Measurements from ENCODE around the gene LGALS3BP.

LGALS3BP gene

DNA sequence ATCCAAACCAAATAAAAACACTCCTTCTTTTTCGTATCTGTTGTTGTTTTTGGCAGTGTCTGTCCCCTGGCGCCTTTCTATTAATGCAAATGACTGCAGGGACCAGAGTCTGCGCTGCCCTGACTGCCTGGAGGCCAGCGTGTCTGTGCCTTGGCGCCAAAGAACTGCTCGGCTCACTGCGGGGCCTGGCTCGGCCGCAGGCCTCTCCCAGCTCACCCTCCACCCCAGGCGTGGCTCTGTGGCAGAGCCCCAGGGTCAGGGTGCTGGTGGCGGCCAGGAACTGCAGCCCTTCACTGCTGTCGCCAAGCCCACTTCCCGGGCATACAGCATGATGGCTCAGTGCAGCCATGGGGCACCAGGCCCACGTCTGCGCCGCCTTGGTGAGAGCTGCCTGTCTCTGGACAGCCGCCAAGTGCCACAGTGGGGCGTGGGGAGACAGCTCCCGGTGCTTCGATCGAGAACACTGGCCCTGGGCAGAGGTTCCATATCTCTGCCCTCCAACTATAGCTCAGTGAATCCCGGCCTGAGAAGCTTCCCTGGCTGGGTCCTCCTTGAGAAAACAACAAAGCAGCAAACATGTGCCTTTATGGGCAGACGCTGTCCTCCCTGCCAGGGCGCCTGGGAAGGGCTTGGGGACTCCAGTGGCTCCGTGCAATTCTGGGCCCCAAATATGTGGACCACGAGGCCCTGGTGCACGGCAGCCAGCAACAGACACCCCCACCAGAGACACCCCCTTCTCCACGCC, 18.8 kb upstream of the LGALS3BP start:
- Histone ChIP-seq H3K36me3 (ENCODE audit: insufficient read depth, low read length) (peaks cover 3% of the 10 kb centered on the region; the same call in 1 of the 2 replicates), H3K9ac (ENCODE audit: low read depth, low read length) (no peak overlapping the region), H3K4me1 (ENCODE audit: insufficient read depth, low read length) (no peaks in the 10 kb centered on the region), H3K9me3 (ENCODE audit: control insufficient read depth, insufficient read depth, low read length) (no peaks in the 10 kb centered on the region)

DNA sequence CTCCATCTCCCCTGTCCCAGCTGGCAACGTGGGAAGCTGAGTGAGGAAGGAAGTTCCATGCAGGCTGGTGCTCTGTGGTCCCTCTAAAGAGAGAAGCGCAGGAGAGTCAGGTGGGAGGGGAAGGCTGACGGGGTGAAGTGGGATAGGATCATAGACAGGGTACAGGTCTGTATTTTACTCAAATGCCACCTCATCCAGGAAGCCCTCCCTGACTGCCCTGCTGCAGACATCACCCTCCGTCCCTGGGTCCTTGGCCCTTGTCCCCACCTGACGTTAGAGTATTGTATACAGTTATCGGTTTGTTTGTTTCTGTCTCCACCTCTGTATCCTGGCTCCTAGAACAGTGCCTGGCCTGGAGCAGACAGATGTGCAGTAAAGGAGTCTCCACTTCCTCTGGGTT, 18.2 kb upstream of the LGALS3BP start:
- H3K36me3 ChIP-seq (ENCODE audit: insufficient read depth, low read length): peaks cover 3% of the 10 kb centered on the region; the same call in 1 of the 2 replicates
- H3K9ac ChIP-seq (ENCODE audit: low read depth, low read length): no peak overlapping the region
- H3K4me1 ChIP-seq (ENCODE audit: insufficient read depth, low read length): no peaks in the 10 kb centered on the region
- no peaks in the 10 kb centered on the region for H3K9me3 ChIP-seq (ENCODE audit: control insufficient read depth, insufficient read depth, low read length)

DNA sequence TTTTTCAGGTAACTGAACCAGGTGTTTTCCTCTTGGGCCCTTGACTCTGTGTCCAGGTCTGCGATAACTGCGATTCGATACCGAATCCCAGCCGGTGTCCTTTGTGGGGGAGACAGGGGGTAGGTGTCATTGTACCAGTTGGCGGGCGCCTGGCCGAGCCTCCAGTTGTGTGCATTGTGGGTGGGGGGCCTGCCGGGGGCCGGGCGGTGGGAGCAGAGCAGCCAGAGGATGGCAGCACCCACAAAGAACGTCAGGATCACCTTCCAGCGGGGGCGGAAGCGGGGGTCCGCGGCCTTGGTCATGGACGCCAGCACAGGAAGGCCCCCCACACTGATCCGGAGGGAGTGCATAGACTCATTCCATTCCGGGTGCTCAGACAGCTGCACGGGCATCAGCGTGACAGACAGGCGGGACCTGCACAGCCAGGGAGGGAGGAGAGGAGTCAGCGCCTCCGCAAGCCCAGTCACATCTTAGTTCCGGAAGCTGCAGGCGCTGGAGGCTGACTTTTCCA, 17.6 kb upstream of the LGALS3BP start:
- Histone ChIP-seq H3K9ac (ENCODE audit: low read depth, low read length) (no peak overlapping the region), H3K36me3 (ENCODE audit: insufficient read depth, low read length) (peaks cover 3% of the 10 kb centered on the region; the same call in 1 of the 2 replicates), H3K4me1 (ENCODE audit: insufficient read depth, low read length) (no peaks in the 10 kb centered on the region), H3K9me3 (ENCODE audit: control insufficient read depth, insufficient read depth, low read length) (no peaks in the 10 kb centered on the region)

DNA sequence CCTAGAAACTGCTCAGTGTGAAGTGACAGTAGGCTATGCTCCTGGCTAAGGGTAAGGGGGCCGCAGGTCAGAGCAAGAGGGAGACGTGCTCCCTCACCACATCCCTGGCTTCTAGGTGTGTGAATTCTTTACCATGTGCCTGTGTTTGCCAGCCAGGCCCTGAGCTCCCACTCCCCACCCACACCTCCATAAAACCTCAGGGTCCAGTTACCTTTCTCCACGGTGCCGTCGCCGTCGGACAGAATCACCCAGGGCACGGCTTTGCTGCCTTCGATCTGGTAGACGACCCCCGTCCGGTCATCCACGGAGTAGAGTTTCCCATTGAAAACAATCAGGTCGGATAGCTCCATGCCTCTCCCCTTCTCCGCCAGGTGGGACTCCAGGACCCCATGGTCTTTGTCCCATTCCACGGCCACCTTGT, 17.1 kb upstream of the LGALS3BP start:
- Histone ChIP-seq H3K36me3 (ENCODE audit: insufficient read depth, low read length) (peaks cover 3% of the 10 kb centered on the region; the same call in 1 of the 2 replicates), H3K9ac (ENCODE audit: low read depth, low read length) (no peak overlapping the region), H3K9me3 (ENCODE audit: control insufficient read depth, insufficient read depth, low read length) (no peaks in the 10 kb centered on the region), H3K4me1 (ENCODE audit: insufficient read depth, low read length) (no peaks in the 10 kb centered on the region)

DNA sequence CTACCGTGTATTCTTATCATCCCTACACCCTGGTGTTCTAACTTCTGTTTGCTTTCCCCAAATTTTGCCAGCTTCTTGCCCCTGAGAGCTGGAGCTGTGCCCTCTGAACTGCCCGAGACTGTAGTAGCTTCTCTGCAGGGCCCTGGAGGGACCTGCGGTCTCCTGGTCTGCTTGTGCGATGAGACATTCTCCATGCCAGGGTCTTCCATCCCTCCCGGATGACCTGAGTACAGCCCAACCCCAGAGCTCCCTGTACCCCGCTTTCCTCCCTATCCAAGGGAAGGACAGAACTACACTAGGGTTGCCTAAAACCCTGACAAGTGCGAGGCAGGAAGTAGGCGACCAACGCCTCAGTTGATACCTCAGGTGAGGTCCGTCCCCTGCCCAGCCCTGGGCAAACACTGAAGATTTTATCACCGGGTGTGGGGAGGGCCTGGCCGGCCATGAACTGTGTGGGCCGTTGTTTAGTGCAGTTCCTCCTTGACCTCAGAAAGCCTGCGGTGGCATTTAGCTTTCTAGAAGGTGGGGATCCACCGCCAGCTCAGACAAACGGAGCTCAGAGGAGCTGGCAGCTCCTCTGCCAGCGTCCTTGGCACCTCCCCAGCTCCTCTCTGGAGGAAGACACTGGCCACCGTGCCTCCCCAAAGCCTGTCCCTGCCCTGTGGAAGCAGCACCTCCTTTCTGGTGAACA, 16.2 kb upstream of the LGALS3BP start:
- peaks cover 3% of the 10 kb centered on the region; the same call in 1 of the 2 replicates for H3K36me3 ChIP-seq (ENCODE audit: insufficient read depth, low read length)
- no peaks in the 10 kb centered on the region for H3K9me3 ChIP-seq (ENCODE audit: control insufficient read depth, insufficient read depth, low read length)
- H3K4me1 ChIP-seq (ENCODE audit: insufficient read depth, low read length): no peaks in the 10 kb centered on the region
- H3K9ac ChIP-seq (ENCODE audit: low read depth, low read length): no peak overlapping the region

DNA sequence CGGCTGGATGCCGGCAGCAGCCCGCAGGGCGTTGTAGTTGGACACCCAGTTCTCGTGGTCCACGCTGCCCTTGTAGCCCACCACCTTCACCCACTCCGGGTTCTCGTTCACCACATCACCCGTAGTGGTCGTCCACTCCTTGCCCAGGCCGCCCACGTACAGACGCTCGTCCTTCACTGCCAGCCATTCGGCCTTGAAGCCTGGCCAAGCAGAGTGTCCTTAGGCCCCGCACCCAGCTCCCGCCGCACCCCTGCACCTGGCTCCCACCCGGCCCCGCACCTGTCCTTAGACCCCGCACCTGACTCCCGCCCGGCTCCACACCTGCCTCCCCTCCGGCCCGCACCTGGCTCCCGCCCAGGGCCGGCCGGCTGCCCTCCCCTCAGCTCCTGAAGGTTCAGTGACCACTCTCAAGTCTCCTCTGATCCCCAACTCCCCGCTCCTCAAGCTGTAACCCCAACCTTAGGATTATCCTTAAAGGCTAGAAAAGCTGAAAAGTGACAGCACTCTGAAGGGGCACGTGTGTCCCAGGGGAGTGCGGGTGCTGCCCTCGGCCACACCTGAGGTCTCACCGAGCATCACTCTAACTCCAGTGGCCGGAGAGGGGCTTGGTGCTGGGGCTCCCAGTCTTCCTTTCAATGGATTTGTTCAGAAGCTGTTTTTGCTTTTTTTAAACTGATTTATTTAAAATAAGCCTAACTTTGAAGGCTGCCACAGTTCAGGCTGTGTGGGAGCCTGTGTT, 15.5 kb upstream of the LGALS3BP start:
- Histone ChIP-seq H3K36me3 (ENCODE audit: insufficient read depth, low read length) (peaks cover 3% of the 10 kb centered on the region; the same call in 1 of the 2 replicates), H3K4me1 (ENCODE audit: insufficient read depth, low read length) (no peaks in the 10 kb centered on the region), H3K9ac (ENCODE audit: low read depth, low read length) (no peak overlapping the region), H3K9me3 (ENCODE audit: control insufficient read depth, insufficient read depth, low read length) (no peaks in the 10 kb centered on the region)

DNA sequence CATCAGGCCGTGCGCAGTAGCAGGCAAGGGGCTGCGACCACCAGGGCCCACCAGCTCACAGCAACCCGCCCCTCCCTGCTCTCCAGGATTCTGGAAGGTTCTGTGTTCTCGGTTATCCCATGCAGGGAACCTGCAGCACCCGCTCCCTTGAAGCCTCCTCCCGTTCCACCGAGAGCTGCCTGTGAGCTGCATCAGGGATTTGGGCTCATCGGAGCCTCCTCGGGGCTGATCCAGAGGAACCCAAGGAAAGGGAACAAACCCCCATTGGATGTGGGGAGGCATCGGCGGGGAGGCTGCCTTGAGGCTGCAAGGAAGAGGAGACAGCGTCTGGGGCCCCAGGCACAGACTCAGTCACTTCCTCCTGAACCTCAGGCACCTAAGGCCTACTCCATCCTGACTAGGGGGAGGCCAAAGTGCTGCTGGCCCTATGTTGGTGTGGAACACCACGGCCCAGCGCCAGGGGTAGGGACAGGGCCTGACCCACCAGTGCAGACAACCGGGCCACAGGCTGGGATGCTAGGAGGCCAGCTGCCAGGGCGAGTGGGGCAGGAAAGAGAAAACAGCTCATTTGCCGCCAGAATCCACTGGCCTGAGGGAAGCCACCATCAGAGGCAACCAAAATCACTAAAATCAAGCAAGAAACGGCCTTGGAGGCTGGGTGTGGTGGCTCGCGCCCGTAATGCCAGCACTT, 14.4 kb upstream of the LGALS3BP start:
- Histone ChIP-seq H3K36me3 (ENCODE audit: insufficient read depth, low read length) (peaks cover 3% of the 10 kb centered on the region; the same call in 1 of the 2 replicates), H3K9ac (ENCODE audit: low read depth, low read length) (no peak overlapping the region), H3K9me3 (ENCODE audit: control insufficient read depth, insufficient read depth, low read length) (no peaks in the 10 kb centered on the region), H3K4me1 (ENCODE audit: insufficient read depth, low read length) (no peaks in the 10 kb centered on the region)

DNA sequence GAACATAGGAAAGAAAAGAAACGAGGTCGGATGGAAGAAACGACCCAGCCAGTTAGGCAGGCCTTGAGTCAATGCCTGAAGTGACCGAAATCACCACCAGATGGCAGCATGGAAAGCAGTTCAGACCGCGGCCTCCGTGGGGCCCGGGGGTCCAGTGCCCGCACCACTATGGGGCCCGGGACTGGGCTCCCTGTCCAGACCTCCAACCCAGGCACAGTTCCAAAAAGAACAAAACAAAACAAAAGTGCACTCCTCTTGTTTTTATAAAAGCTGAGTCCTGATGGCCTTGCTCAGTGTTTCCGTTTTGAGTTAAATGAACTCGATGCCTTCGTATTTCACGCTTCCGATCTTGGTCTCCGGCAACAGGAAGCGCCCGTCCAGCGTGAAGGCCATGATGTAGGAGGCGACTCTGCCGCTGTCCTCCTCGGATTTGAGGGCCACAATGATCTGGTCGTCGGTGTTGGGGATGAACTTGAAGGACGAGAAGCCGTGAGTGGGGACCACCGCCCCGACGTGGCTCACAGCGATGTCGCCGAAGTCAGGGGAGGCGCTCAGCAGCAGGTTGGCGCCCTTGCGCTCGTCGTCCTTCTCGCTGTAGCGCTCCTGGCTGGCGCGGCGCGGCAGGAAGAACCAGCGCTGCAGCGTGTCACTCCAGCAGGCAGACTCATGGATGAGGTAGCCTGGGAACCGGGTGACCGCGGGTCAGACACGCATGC, 13.7 kb upstream of the LGALS3BP start:
- Histone ChIP-seq H3K9ac (ENCODE audit: low read depth, low read length) (no peak overlapping the region), H3K4me1 (ENCODE audit: insufficient read depth, low read length) (no peaks in the 10 kb centered on the region), H3K9me3 (ENCODE audit: control insufficient read depth, insufficient read depth, low read length) (no peaks in the 10 kb centered on the region), H3K36me3 (ENCODE audit: insufficient read depth, low read length) (peaks cover 3% of the 10 kb centered on the region; the same call in 1 of the 2 replicates)

DNA sequence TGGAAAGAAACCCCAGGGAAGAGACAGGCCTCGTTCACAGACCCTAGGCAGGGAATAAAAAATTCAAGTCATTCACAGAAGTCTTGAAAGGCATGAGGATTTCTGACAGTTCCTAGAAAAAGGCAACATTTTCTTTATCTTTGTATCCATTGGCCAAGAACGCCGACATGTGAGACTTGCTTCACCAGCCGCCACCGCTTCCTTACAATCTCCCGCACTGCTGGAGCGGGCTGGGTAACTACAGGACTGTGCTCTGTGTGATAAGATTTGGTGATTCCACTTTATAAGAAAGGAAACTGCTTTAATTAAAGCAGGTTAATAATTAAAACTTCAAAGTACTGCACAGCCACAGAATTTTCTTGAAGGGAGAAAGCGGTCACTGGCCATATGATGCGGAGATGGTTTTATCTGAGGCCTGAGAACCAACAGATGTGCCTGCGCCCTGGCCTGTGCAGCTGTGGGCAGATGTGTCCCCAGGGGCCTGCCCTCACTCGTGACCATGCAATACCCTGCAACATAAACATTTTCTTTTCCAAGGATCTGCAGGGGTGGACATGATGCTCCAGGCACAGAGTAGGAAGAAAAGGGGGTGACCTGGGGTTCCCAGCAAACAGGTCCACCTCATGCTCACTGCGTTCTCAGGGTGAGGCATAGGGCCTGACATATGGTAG, 13.0 kb upstream of the LGALS3BP start:
- Histone ChIP-seq H3K9ac (ENCODE audit: low read depth, low read length) (no peak overlapping the region), H3K4me1 (ENCODE audit: insufficient read depth, low read length) (no peaks in the 10 kb centered on the region), H3K9me3 (ENCODE audit: control insufficient read depth, insufficient read depth, low read length) (no peaks in the 10 kb centered on the region), H3K36me3 (ENCODE audit: insufficient read depth, low read length) (peaks cover 3% of the 10 kb centered on the region; the same call in 1 of the 2 replicates)

DNA sequence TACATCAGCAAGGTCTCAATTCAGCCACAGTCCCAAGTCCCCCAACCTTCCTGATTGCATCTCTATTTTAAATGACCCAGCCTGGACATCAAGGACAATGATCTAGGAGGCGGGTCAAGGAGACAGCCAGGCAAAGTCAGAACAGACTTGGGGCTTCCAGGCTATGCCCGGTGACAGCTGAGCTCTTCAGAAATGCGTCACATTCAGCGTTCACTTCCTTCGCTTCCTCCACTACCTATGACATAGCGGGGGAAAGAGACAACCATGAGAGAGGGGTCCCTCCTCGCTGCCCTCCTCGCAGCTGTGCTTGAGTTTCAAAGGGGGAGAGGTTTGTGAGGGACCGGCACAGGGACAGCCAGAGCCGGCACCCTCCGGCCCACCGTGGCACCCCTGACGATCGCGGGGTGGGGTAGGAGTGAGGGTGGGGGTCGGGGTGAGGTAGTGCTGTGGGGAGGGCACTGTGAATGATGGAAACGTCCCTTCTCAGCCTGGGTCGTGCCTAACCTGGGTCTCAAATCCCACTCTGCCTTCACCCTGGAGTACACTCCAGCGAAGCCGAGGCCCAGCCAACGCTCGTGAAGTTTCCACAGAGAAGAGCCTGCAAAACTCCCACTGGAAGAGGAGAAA, 12.3 kb upstream of the LGALS3BP start:
- peaks cover 3% of the 10 kb centered on the region; the same call in 1 of the 2 replicates for H3K36me3 ChIP-seq (ENCODE audit: insufficient read depth, low read length)

DNA sequence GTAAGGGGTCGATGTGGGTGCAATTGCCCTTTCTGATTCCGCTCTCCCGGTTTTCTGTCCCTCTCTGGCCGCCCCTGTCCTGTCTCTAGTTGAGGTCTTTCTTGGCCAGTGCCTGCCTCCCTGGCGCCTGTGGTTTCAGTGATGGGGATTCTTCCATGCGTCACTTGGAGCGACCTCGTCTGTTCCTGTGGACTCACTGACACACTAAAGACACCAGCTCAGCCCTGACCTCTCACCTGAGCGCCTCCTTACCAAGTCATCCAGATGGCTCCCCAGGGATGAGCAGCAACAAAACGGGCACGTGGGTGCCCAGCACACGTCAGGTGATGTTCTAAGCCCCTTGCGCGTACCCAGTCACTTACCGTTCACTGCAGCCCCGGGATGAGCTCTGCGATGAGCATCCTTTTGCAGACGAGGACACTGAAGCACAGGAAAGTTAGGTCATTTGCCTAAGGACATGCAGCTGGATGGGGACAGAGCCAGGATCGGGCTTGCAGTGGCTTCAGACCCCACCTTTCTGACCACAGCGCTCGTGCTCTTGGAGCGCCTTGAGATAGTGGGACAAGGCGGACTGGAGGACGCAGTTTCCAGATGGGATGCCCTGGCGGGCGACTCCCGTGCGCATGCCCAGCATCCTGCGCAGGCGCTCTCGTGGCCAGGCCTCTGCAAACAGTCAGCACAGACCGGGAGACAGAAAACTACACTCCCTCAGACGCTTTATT, 11.5 kb upstream of the LGALS3BP start:
- H3K36me3 ChIP-seq (ENCODE audit: insufficient read depth, low read length): no peaks in the 10 kb centered on the region; the same call in 1 of the 2 replicates
- peaks cover 5% of the 10 kb centered on the region; the same call in 1 of the 2 replicates for H3K4me1 ChIP-seq (ENCODE audit: insufficient read depth, low read length)
- H3K9ac ChIP-seq (ENCODE audit: low read depth, low read length): no peak overlapping the region
- no peaks in the 10 kb centered on the region for H3K9me3 ChIP-seq (ENCODE audit: control insufficient read depth, insufficient read depth, low read length)

More for the DNA sequence above, 12.3 kb upstream of the LGALS3BP start:
- Histone ChIP-seq H3K4me1 (ENCODE audit: insufficient read depth, low read length) (peaks cover under 1% of the 10 kb centered on the region; the same call in 1 of the 2 replicates), H3K9me3 (ENCODE audit: control insufficient read depth, insufficient read depth, low read length) (no peaks in the 10 kb centered on the region), H3K9ac (ENCODE audit: low read depth, low read length) (no peak overlapping the region)

DNA sequence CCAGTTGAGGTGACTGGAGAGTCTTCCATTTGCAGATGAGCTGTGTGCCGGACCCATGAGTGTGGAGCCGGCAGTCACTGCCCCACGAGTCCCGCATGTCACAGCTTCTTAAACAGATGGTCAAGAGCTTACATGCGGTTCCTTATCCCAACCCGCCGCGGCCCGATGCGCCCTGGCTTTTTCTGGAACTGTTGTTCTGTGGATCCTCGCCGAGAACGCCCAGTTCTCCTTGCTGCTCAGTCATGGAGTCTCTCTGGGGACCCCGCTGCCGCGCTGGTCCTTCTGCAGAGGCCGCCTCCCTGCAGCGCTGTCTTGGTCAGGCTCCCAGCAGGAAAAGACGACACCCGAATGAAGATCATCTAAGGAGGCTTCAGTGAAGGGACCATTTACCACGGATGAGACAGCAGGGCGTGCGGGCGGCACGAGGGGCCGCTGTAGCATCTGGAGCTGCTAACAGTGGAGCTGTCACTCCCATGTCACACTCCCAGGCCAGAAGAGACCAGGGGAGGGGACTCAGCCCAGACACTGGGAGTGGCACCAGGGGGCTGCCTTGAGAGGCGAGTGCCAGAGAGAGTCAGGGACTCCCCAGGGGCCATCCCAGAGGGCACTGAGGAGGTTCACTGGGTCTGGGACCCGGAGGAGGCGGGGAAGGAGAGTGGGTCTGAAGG, 10.8 kb upstream of the LGALS3BP start:
- H3K9me3 ChIP-seq (ENCODE audit: control insufficient read depth, insufficient read depth, low read length): no peaks in the 10 kb centered on the region
- H3K4me1 ChIP-seq (ENCODE audit: insufficient read depth, low read length): peaks cover 10% of the 10 kb centered on the region
- no peaks in the 10 kb centered on the region for H3K36me3 ChIP-seq (ENCODE audit: insufficient read depth, low read length)
- no peak overlapping the region for H3K9ac ChIP-seq (ENCODE audit: low read depth, low read length)

Data from ES-I3 (cell line).